B cell (primary cell): ENCODE results near the gene PLCB4. TPM values are rescaled to one million over a fixed set of nuclear protein-coding genes. Genes with fewer than 3 reads are reported as not detected.

Source experiments
- ATAC-seq: fragments of 200-7000 bp; cut with Tn5 transposase; one replicate; pipeline ENCODE4 v1.10.0; 2021; ENCODE audit warnings: low read depth, mild to moderate bottlenecking, moderate number of reproducible peaks, moderate library complexity
- CTCF ChIA-PET: fragments of 350-600 bp; sonication (Branson Sonifier 250); formaldehyde crosslinking; loops from one replicate; lab custom pipeline; 2021; ENCODE audit warnings: antibody characterized with exemption, inconsistent platforms; lab: Charles Lee
- POLR2A ChIA-PET: fragments of 350-600 bp; sonication (Branson Sonifier 250); formaldehyde crosslinking; loops from one replicate; lab custom pipeline; 2021; ENCODE audit warnings: antibody characterized with exemption; lab: Charles Lee
- DNase-seq: peaks from one replicate; pipeline ENCODE4 v3.0.0; 2013
- H2AFZ ChIP-seq: 2 replicates; pipeline ENCODE4 v1.6.1; 2012; ENCODE audit warnings: mild to moderate bottlenecking, low read depth, low read length; ENCODE audit not compliant: insufficient read depth, poor library complexity, severe bottlenecking
- H3K27ac ChIP-seq, 2 donors: 1 replicate in 1 of 2; 2 replicates in 1 of 2; pipeline ENCODE4 v1.5.1; 2012 to 2013; ENCODE audit warnings: low read length in 2 of 2, mild to moderate bottlenecking in 2 of 2, moderate library complexity in 1 of 2
- H3K27me3 ChIP-seq, 4 experiments: fragments of 200-600 bp in 1 of 4; sonication (generic) in 1 of 4; replicated peaks in 1 of 4; 1 replicate in 2 of 4; 2 replicates in 2 of 4; pipeline versions ENCODE4 v1.6.1 to v1.7.0; 2013 to 2016; ENCODE audit warnings: low read length in 3 of 4, mild to moderate bottlenecking in 2 of 4, mixed read lengths in 1 of 4, moderate library complexity in 1 of 4; ENCODE audit not compliant: insufficient read depth in 4 of 4, control insufficient read depth in 3 of 4; ENCODE audit errors: control extremely low read depth in 1 of 4
- H3K36me3 ChIP-seq, 2 experiments: replicated peaks in 1 of 2; 1 replicate in 1 of 2; 2 replicates in 1 of 2; pipeline versions ENCODE4 v1.6.1 to v1.7.1; 2013; ENCODE audit warnings: low read length in 1 of 2; ENCODE audit not compliant: insufficient read depth in 2 of 2, control insufficient read depth in 1 of 2; ENCODE audit errors: control extremely low read depth in 1 of 2, extremely low read depth in 1 of 2
- H3K4me1 ChIP-seq, 2 donors: fragments of 200-600 bp in 1 of 2; sonication (generic) in 1 of 2; 1 replicate in 1 of 2; 2 replicates in 1 of 2; pipeline versions ENCODE4 v1.5.1 to v1.6.1; 2013 to 2017; ENCODE audit warnings: low read length in 2 of 2; ENCODE audit not compliant: control insufficient read depth in 2 of 2, insufficient read depth in 2 of 2
- H3K4me2 ChIP-seq: replicated peaks from 2 replicates; pipeline ENCODE3; 2012; ENCODE audit warnings: mild to moderate bottlenecking, low read depth, low read length; ENCODE audit not compliant: poor library complexity, severe bottlenecking
- H3K4me3 ChIP-seq, 5 experiments: fragments of 200-600 bp in 1 of 5; sonication (generic) in 1 of 5; 1 replicate in 3 of 5; 2 replicates in 2 of 5; pipeline versions ENCODE4 v1.5.1 to v1.7.0; 2011 to 2016; ENCODE audit warnings: low read length in 4 of 5, mild to moderate bottlenecking in 4 of 5, low read depth in 2 of 5, control low read depth in 1 of 5, moderate library complexity in 1 of 5; ENCODE audit not compliant: insufficient read depth in 1 of 5; ENCODE audit errors: control extremely low read depth in 1 of 5, extremely low read depth in 1 of 5
- H3K79me2 ChIP-seq: fragments of 200-600 bp; sonication (generic); one replicate; pipeline ENCODE4 v1.6.0; 2016; ENCODE audit warnings: low read length; ENCODE audit not compliant: control insufficient read depth, insufficient read depth
- H3K9ac ChIP-seq: fragments of 200-600 bp; sonication (generic); 2 replicates; pipeline ENCODE4 v1.6.1; 2017; ENCODE audit warnings: mild to moderate bottlenecking, low read length, moderate library complexity
- H3K9me3 ChIP-seq, 3 donors: one replicate each; pipeline versions ENCODE4 v1.6.1 to v1.7.1; 2013; ENCODE audit warnings: low read length in 2 of 3; ENCODE audit not compliant: control insufficient read depth in 2 of 3, insufficient read depth in 1 of 3; ENCODE audit errors: control extremely low read depth in 1 of 3
- H4K20me1 ChIP-seq: 2 replicates; pipeline ENCODE4 v1.6.0; 2012; ENCODE audit warnings: mild to moderate bottlenecking, low read length; ENCODE audit not compliant: insufficient read depth, control insufficient read depth, poor library complexity, severe bottlenecking
- H3K27ac Mint-ChIP-seq: one replicate; pipeline ENCODE4 v1.8.0; 2021; ENCODE audit warnings: mixed read lengths
- H3K27me3 Mint-ChIP-seq: one replicate; pipeline ENCODE4 v1.8.0; 2021; ENCODE audit warnings: mixed read lengths
- H3K4me1 Mint-ChIP-seq: one replicate; pipeline ENCODE4 v1.8.0; 2021; ENCODE audit warnings: mixed read lengths
- H3K4me3 Mint-ChIP-seq: one replicate; pipeline ENCODE4 v1.8.0; 2021; ENCODE audit warnings: mixed read lengths
- H3K9me3 Mint-ChIP-seq: one replicate; pipeline ENCODE4 v1.8.0; 2022; ENCODE audit warnings: mixed read lengths; ENCODE audit not compliant: insufficient read depth
- CTCF ChIP-seq: fragments of 200-600 bp; IDR thresholded peaks from one replicate; pipeline ENCODE4 v1.8.0; 2022; ENCODE audit warnings: antibody characterized with exemption, mild to moderate bottlenecking
- EZH2 ChIP-seq: IDR thresholded peaks from 2 replicates; pipeline ENCODE4 v1.6.1; 2012; ENCODE audit warnings: borderline replicate concordance, low read depth, mild to moderate bottlenecking, moderate library complexity, low read length; ENCODE audit not compliant: insufficient read depth, poor library complexity, severe bottlenecking
- WGBS: methylation state at CpG from one replicate; pipeline ENCODE4 v1.1.5; 2013; ENCODE audit warnings: missing lambda C conversion rate; ENCODE audit not compliant: insufficient coverage; 5-methylcytosine and 5-hydroxymethylcytosine counted together
- intact Hi-C: fragments of 100-400 bp; cut with micrococcal nuclease; formaldehyde crosslinking; loops from one replicate; pipeline ENCODE4 v1.10.0; 2022
- polyA plus RNA-seq: library from polyadenylated mRNA; depleted of rRNA; stranded (reverse); fragments of >200 nt; gene quantifications from 2 replicates; pipeline ENCODE4 v1.2.3, GENCODE V29; 2012
- total RNA-seq, 2 donors: library from RNA; stranded (reverse); fragments of 120-200 nt in 1 of 2; gene quantifications; 1 replicate in 1 of 2; 2 replicates in 1 of 2; pipeline versions ENCODE4 v1.2.3 to v1.2.4, GENCODE V29; 2013 to 2022

PLCB4 gene
- total and polyA plus RNA-seq, 2 donors (not counting 1 experiment from before 2014, with no cell fraction given), result not detected

GRCh38 chr20:9332791-9333479 lies 264.0 kb downstream of the PLCB4 start:
- CTCF ChIA-PET, result no interaction called here
- no peak for ATAC-seq

More at GRCh38 chr20:9332791-9333479, 264.0 kb downstream of the PLCB4 start:
- Histone ChIP-seq H3K9ac (no peak overlapping the region), H3K4me3 (no peak overlapping the region), H3K27me3 (no peaks in the 10 kb centered on the region), H4K20me1 (no peaks in the 10 kb centered on the region), H3K27ac (no peak overlapping the region), H3K36me3 (no peaks in the 10 kb centered on the region), H3K4me2 (no peak overlapping the region), H3K79me2 (no peaks in the 10 kb centered on the region), H2AFZ (no peak overlapping the region), H3K4me1 (no peaks in the 10 kb centered on the region), H3K9me3 (no peaks in the 10 kb centered on the region)
- Mint-ChIP-seq H3K4me3 (no peak overlapping the region), H3K4me1 (no peaks in the 10 kb centered on the region), H3K27ac (no peak overlapping the region), H3K27me3 (no peaks in the 10 kb centered on the region), H3K9me3 (no peaks in the 10 kb centered on the region)
- POLR2A ChIA-PET, result no interaction called here
- TF ChIP-seq CTCF (no peak), EZH2 (no peak)
- intact Hi-C loops, result no loop called here
- DNase-seq, result no peak
- WGBS, result 53% methylated on average over 3 of the region's 3 CpGs
